SKM-1 treated with dmso at 0.1 percent for 144 hours (cell line): ENCODE data around the gene MVB12B.
"Not testable (repeated sequence)": the region's sequence is repeated elsewhere in the genome, so short reads cannot be mapped to it uniquely, and the experiment has no call there.

Source experiments
- DNase-seq: peaks from one replicate; lab custom pipeline; 2025; ENCODE audit not compliant: unreplicated experiment; lab: John Stamatoyannopoulos, UW

The MVB12B gene

GRCh38 chr9:126465977-126466376 lies 139.3 kb downstream of the MVB12B start:
- no peak for DNase-seq

GRCh38 chr9:126468141-126468825 lies 141.7 kb downstream of the MVB12B start:
- no peak for DNase-seq

GRCh38 chr9:126470241-126470993 lies 143.8 kb downstream of the MVB12B start:
- peak; percentile 56 for DNase-seq

GRCh38 chr9:126471084-126471624 lies 144.5 kb downstream of the MVB12B start:
- peak; percentile 96 for DNase-seq

- DNase-seq: no peak
These were observed 145.7 kb downstream of the MVB12B start for GRCh38 chr9:126472198-126472947.

GRCh38 chr9:126472948-126473298 lies 146.3 kb downstream of the MVB12B start:
- no peak for DNase-seq

GRCh38 chr9:126474206-126474765 lies 147.7 kb downstream of the MVB12B start:
- no peak for DNase-seq

GRCh38 chr9:126474786-126475485 lies 148.3 kb downstream of the MVB12B start:
- no peak for DNase-seq

GRCh38 chr9:126475933-126476555 lies 149.4 kb downstream of the MVB12B start:
- no peak for DNase-seq

- not testable (repeated sequence) for DNase-seq
These were observed 150.8 kb downstream of the MVB12B start for GRCh38 chr9:126477432-126477831.

GRCh38 chr9:126478216-126478981 lies 151.8 kb downstream of the MVB12B start:
- no peak for DNase-seq

GRCh38 chr9:126479515-126479914 lies 152.9 kb downstream of the MVB12B start:
- no peak for DNase-seq

GRCh38 chr9:126480813-126481212 lies 154.2 kb downstream of the MVB12B start:
- no peak for DNase-seq

- no peak for DNase-seq
These were observed 155.2 kb downstream of the MVB12B start for GRCh38 chr9:126481862-126482261.

- DNase-seq: no peak
These were observed 155.9 kb downstream of the MVB12B start for GRCh38 chr9:126482361-126483044.

- DNase-seq: no peak
These were observed 156.9 kb downstream of the MVB12B start for GRCh38 chr9:126483468-126484073.

GRCh38 chr9:126485662-126486061 lies 159.0 kb downstream of the MVB12B start:
- no peak for DNase-seq

GRCh38 chr9:126486276-126486675 lies 159.6 kb downstream of the MVB12B start:
- DNase-seq: no peak
